Neural cell (in vitro differentiated cells): ENCODE results near the gene LY6G5C.

Experiments used
- CTCF ChIP-seq: fragments of 450-650 bp; IDR thresholded peaks from 2 replicates; pipeline ENCODE4 v1.5.1; 2014; ENCODE audit warnings: antibody characterized with exemption, mild to moderate bottlenecking, moderate library complexity; ENCODE audit not compliant: poor library complexity, severe bottlenecking
- EP300 ChIP-seq: fragments of 450-650 bp; conservative IDR thresholded peaks from 2 replicates; pipeline ENCODE4 v1.6.1; 2014; ENCODE audit warnings: antibody characterized with exemption, mild to moderate bottlenecking, moderate library complexity; ENCODE audit not compliant: poor library complexity, severe bottlenecking
- EZH2 ChIP-seq: fragments of 200-600, 300-800 bp; shearing (Covaris generic), sonication (generic); IDR thresholded peaks from 2 replicates; pipeline ENCODE4 v1.6.1; 2014; ENCODE audit warnings: antibody characterized with exemption, low read length, borderline replicate concordance, mild to moderate bottlenecking; ENCODE audit not compliant: insufficient read depth, poor library complexity, severe bottlenecking
- POLR2AphosphoS5 ChIP-seq: IDR thresholded peaks from 2 replicates; pipeline ENCODE4 v1.6.1; 2012
- RAD21 ChIP-seq: fragments of 450-650 bp; conservative IDR thresholded peaks from 2 replicates; pipeline ENCODE4 v1.6.1; 2014; ENCODE audit warnings: antibody characterized with exemption, mild to moderate bottlenecking, moderate library complexity
- REST ChIP-seq: IDR thresholded peaks from 2 replicates; pipeline ENCODE4 v1.6.1; 2012; ENCODE audit warnings: borderline replicate concordance
- TAF1 ChIP-seq: IDR thresholded peaks from 2 replicates; pipeline ENCODE4 v1.6.1; 2012; ENCODE audit warnings: low read depth

- TF ChIP-seq EZH2 (no peak), CTCF (no peak), RAD21 (no peak), TAF1 (no peak), REST (no peak), EP300 (no peak), POLR2AphosphoS5 (no peak)
These were observed 38.1 kb upstream of the LY6G5C start for GRCh38 chr6:31719001-31719400.
